Measurements from ENCODE around the gene SLC10A7.

Gene SLC10A7

DNA sequence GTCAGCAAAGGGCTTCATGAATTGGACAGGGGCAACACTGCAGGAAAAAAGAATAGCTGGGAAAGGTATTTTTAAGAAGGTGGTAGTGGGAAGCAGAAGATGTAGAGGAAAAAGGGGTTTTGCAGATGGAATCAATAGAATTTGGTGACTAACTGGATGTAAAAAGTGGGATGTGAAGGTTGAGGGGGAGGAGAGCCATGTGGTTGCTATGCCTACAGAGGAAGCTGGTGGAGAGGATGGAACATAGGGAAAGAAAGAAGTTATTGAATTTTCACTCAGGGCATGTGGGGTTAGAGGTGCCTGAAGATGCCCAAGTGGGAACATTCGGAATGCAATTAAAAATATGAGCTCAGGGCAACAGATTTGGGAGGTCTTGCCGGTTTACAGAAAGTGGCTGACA is 274.4 kb downstream of the SLC10A7 start:
- DNase-seq, result no peak

DNA sequence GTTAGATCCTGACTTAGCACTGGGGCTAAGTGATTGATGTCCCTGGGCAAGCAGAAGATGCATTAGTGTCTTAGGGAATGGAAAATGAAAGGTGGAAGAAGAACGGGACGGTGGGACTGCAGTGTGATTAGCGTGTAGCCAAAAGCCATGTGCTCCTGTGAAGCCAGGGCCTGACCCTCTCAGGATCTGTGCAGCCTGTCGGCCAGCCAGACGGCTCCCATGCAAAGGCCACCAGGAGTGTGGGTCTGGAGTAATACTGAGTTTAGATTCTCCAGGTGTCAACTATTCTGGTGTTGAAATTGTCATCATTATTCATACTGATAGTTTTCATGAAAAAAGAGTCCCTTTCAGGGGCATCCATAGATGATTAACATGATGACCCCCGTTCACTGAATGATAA is 275.4 kb downstream of the SLC10A7 start:
- DNase-seq, result no peak

DNA sequence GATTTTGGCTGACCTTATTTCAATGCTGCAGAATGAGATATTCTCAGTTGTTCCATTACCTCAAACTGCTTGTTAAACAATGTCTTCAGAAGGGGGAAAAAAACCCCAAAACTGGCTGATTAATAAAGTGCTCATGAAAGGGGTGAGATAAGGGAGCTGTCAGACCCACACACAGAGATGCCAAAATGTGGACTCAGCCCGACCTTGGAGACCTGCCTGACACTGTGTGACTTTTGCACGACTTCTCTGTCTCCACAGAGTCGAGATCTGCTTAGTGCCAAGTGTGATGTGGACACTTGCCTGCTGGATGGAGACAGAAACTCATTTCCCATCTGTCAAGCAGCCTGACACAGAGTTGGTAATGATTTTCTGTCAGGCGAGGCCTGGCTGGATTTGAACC is 275.9 kb downstream of the SLC10A7 start:
- no peak for DNase-seq

DNA sequence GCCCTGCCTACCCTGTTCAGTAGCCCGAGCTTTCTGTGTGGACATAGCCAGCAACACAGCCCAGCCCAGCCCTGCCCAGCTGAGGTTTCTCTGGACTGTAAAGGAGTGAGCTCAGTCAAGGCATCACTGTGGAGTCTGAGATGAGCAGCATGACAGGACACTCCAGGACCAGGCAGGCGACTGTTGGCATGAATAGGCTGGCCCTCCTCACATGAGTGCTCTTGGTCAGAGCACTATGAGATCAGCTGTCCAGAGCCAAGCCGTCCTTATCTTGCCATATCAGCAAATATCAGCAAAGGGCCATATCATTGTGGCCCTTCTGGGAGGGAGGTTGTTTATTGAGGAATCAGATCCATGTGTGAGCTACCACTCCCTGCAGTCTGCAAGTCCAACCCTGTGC is 276.5 kb downstream of the SLC10A7 start:
- DNase-seq, result no peak

DNA sequence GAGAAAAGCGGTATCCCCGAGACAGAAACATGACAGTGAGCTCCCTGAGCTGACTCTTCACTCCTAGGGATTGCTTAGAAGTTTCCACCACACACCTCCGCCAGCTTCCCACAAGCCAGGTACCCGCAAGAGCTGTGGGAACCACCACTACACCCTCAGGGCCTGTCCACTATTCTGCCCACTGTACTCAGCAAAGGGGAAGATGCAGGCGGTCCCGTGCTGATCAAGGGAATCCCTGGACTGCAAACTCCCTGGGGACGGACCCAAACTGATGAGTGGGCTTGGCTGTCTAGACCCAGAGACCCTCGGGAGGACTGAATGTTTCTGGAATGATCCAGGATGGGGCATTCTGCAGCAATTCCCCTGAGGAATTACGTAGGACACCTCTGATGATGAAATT is 277.2 kb downstream of the SLC10A7 start:
- DNase-seq, result no peak

DNA sequence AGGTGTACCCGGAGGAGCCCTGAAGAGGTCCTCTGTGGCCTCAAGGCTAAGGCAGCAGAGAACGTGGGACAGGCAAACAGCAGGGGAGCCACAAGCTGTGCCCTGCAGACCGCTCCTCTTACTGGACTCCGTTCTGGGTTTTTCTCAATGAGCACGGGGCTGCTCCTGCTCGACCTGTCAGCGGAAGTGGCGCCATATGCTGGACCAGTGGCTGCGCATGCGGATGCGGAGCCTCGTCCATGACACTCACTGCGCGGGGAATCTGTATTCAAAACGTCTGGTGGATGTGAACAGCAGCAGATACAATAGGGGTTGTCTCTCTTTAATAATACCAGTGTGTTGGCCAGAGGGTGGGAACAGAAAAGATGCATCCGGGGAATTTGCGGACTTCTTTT is 277.9 kb downstream of the SLC10A7 start:
- no peak for DNase-seq

DNA sequence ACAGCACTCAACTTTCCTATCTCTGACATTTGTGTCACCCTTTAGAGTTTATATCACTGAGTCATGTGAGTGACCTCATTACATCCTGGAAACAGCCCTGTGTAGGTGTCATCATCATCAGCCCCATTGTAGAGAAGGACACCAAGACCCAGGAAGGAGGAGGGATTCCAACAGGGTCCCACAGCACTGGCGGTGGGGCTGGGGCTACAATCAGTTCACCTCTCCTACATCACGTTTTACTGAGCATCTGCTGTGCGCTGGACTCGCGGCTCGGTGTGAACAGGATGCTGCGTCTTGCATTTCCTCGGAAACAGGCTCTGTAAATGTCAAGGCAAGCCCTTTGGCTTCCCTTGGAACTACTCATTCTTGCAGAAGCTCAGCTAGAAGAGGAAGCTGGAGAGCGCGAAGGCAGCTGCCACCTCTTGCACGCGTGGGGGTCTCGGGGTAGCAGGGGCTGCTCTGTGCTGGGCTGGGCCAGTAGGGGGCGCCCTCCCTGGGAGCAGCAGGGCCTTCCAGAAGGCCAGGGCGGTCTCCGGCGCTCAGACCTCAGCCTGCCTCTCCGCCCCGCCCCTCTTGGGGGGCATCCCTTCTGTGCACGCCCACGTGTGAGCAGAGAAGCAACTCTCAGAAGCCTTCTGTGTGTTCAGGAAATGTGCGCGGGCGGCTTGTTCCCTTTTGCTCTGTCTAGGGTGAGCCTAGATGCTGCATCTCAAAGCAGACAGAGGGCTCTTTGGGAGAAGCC is 278.4 kb downstream of the SLC10A7 start:
- DNase-seq, result peak; percentile 65

DNA sequence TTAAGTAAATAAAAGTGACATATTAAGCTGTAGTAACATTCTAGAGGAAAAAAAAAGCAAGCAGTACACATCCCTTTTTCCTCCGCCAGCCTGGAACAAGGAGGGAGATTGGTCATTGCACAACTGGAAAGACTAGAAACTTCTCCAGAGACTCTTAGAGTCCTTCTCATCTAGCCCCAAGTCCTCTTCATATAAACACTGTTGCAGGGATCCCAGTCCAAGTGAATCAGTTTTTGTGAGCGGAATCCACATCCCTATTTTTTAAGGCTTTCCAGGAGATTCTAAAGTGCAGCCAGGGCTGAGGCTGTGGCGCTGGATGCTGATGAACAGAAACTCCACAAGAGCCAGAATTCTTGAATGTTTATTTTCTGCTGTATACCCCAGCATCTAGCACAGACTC is 283.6 kb downstream of the SLC10A7 start:
- DNase-seq, result no peak

DNA sequence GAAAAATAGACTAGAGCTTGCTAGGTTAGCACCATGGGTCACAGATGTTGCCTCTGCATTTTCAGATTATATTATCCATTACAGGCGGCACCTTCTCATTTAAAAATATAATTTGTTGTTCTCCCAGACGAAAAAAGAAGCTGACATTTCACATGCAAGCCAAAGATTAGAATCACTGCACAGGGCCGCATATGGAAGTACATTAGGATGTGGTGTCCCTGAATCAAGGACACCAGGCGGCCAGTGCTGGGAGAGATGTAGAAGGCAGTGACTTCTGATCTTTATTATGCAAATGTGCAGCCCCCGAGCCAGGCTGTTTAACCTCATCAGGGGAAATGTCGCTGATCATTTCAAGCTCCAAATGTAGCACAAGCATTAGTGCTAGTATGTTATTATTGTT is 284.6 kb downstream of the SLC10A7 start:
- no peak for DNase-seq

DNA sequence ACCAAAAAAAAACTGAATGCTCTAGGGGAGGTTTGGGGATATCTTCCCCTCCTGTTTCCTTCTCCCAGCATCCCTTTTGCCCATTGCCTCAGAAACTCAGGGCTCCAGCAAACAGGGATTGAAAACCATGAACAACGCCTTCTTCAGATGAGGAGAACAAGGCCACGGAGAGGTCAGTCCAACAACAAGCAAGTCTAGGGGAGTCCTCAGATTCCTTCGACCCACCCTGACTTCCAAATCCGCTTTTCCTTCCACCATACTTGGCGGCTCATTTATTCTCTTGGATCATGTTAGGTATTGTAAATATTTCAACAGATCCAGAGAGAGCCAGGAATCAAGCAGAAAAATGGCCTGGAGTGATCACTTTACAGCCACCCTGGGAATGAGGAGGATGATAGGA is 285.5 kb downstream of the SLC10A7 start:
- DNase-seq, result no peak

DNA sequence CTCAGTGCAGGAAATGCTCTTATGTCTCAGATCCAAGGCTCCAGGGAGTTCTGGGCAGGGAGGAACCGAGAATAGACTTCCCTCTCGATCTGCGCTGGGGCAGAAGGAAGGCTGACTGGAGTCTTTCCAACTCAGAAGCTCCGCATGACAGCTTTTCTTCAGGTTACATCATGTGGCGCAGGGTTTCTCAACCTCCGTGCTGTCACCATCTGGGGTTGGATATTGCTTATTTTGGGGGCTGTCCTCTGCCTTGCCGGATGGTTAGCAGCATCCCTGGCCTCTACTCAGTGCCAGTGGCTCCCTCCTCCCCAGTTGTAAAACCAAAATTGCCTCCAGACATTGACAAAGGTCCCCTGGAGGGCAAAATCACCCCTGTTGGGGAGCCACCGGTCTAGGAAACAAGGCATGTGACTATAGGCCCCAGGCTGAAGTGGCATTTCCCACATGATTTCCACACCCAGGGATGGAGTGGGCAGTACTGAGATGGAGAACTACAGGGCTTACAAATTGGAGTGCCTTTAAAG is 286.0 kb downstream of the SLC10A7 start:
- no peak for DNase-seq

DNA sequence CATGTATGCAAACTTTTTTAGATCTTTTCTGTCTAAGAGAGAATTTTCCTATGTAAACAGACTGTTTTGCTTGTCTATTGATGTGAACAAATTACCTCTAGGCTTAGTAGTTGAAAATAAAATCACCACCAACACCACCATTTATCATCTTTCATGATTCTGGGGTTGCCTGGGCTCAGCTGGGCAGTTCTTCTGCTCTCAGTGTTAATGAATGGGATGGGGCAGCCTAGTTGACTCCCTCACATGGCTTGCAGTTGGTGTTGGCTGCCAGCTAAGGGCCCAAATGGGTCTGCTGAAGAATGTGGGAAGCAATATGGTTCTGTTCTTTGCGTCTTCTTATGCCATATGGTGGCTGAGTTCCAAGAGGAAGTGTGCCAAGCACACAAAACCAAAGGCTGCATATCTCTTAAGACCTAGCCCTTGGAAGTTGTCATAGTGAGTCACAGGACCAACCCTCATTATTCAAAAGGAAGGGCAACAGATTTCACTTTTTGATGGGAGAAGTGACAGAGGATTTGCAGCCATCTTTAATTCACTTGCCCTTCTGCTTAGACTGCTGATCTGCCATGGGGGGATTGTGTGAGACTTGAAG is 289.5 kb downstream of the SLC10A7 start:
- DNase-seq, result no peak

DNA sequence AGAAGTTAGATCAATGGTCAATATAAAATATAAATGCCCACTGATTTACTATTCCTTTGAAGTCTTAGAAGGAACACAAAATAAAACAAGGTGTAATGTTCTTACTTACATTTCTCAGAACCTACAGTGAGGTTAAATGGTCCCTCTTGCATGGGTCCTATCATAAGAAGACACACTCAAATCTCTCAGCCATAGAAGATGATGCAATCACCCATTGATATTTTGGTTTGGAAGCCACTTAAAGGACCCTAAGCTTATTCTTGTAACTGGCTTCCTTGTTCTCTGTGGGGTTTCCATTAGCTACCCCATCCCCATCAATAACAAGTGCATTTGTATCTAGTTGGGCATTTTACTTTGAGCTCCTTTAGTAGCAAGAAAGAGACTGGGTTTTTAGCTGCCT is 292.3 kb downstream of the SLC10A7 start:
- no peak for DNase-seq

DNA sequence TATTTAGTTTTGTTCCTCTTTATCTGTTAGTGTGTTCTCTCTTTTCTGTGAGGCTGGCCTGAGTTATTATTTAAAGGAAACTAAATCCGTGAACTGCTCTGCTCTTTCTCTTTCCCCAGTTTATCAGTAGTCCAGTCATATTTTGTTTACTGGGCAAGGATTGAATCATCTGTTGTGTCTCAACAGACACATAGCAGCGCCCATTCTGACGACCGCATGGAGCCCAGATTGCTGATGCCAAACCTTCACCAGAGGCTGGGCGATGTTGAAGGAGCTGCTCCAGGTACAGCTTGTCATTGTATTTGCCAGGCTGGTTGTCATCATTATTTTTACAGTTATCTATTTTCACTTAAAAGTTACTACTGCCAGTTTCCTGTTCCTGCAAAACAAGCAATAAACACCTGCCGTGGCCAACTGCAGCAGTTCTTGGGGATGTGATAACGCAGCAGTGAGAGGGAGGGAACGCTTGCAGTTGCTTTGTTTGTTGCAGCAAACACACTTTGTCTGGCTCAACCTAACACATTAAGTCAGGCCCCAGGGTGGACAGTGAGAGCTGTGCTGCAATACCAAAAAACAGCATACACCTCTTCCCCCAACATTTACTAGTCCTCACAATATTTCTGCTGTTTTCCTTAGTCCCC is 297.3 kb downstream of the SLC10A7 start:
- no peak for DNase-seq

DNA sequence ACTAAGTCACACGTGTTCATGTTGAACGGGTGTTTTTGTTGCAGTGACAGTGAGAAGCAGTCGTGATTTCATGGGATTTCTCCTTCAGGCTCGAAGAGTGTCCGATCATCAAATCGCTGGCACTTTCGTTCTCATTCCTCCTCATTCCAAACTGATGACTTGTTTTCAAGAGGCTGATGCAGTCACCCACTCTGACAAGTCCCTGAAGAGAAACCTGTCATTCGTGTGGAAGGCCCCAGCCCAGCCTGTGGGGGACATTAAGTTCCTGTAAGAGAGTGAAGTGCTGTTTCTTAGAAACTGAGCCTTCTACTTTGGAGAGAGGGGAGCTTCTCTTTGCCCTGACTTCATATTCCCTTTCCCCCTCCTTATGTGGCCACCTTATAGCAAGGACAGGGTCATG is 299.4 kb downstream of the SLC10A7 start:
- no peak for DNase-seq

DNA sequence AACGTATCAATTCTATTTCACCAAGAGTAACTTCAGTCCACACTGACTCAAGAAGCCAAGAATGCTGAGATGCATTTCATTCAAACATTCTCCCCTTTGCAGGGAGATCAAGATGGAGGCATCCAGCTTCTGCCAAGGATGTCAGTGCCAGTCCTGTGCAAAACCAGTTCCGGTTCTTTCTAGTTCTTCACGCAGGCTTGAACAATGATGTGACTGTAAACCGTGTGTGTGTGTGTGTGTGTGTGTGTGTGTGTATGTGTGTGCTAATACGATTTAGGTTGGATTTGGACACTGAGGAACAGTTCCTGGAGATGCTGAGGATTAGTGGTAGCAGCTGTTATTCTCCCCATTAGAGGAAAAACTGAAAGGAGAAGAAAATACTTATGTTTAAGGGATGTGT is 307.5 kb downstream of the SLC10A7 start, which contains the start of gene REELD1:
Gene REELD1 (plus strand): TSS at position 301 of the 400 bp plus-strand sequence. CDS start 2,415 bp downstream, outside the sequence.
- DNase-seq, result no peak

DNA sequence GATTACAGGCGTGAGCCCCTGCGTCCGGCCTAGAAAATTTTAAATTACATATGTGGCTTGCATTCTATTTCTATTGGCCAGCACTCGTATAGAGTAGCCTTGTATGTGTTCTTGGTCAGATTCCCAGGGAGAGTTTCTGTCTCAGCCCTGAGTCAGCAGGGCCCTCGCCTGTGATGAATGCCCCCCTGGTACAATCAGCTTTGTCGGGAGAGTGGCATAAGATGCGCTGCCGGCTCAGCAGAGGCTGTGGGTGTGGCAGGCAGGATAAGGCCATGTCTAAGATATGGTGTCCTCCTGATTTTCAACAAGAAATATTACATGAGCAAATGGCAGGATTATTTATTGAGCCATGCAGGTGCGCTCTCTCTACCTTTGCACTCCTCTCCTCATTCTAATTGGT is 309.0 kb downstream of the SLC10A7 start:
- DNase-seq, result no peak

DNA sequence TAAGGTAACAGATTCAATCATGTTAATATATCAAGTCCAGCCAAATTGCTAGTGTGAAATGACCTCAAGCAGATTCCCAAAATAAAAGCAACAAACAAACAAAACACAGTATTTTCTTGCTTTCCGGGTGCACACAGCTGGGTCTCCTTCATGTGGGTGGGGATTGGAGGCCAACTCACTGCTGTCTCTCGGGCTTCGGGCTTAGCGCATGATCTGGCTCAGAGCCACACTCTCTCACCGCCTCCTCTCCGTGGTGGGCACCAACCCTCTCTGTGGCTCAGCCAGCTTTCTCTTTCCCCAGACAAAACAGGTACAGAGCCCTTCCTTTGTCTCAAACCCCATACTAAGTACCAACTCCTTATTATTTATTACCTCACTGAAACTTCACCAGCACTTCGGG is 310.3 kb downstream of the SLC10A7 start:
- DNase-seq, result no peak

DNA sequence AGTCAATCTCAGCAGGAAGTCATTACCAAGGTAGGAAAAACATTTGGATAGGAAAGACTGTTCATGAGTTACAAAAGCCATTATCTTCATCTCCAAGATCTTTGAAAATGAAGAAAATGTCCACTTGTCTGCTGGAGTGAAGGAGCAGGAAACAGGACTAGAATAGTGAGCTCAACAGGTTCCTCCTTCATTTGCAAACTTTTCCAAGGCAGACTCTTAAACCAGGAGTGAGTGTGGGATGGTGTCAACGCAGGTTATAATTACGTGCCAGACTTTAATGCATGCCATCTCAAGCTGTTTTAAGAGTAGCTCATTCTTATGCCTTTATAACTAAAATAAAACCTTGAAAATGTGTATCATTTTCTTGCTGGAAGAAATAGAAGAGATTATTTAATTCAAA is 310.9 kb downstream of the SLC10A7 start:
- DNase-seq, result no peak

DNA sequence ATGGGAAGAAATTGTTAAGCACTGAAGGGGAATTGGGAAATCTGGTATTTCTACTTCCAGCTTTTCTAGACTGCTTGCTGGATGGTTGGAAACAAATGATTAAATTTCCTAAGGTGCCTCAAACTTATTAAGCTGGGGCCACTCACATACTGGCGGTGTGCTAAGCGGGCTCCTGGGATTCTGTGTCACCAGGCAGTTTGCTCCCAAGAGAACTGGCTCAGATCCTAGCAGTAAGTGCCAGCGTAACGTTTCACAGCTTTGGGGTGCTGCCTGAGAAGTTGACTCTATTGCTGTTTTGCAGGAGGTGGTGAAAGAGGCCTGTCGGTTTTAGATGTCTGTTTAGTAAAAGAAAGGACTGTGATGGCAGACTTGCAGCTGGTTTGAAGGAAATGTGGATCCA is 314.3 kb downstream of the SLC10A7 start:
- no peak for DNase-seq
